Heart right ventricle (tissue), 16 donors: ENCODE results near the gene RALB. TPM values are rescaled to one million over a fixed set of nuclear protein-coding genes. Genes with fewer than 3 reads are reported as not detected.

Experiments
- ATAC-seq, 8 donors: fragments of 200-7000 bp; cut with Tn5 transposase; one replicate each; pipeline ENCODE4 v1.9.1; 2020; ENCODE audit warnings: mild to moderate bottlenecking in 8 of 8, moderate library complexity in 8 of 8, moderate number of reproducible peaks in 1 of 8
- DNase-seq, 2 donors: peaks; one replicate each; pipeline ENCODE4 v3.0.0-alpha.2; 2020
- H3K27ac ChIP-seq, 10 donors: fragments of 200-600 bp; sonication (generic) in 2 of 10; one replicate each; pipeline versions ENCODE4 v1.5.0 to v1.8.0; 2020 to 2022; ENCODE audit warnings: mild to moderate bottlenecking in 3 of 10
- H3K27me3 ChIP-seq, 7 donors: fragments of 200-600 bp; one replicate each; pipeline ENCODE4 v1.8.0; 2021 to 2022; ENCODE audit warnings: mild to moderate bottlenecking in 2 of 7
- H3K36me3 ChIP-seq, 9 donors: fragments of 200-600 bp; sonication (generic) in 1 of 9; one replicate each; pipeline versions ENCODE4 v1.5.0 to v1.8.0; 2020 to 2022; ENCODE audit warnings: mild to moderate bottlenecking in 2 of 9
- H3K4me1 ChIP-seq, 9 donors: fragments of 200-600 bp; sonication (generic) in 1 of 9; one replicate each; pipeline versions ENCODE4 v1.5.0 to v1.8.0; 2020 to 2022; ENCODE audit warnings: mild to moderate bottlenecking in 4 of 9
- H3K4me3 ChIP-seq, 10 donors: fragments of 200-600 bp; sonication (generic) in 2 of 10; one replicate each; pipeline versions ENCODE4 v1.5.0 to v1.8.0; 2020 to 2022; ENCODE audit warnings: mild to moderate bottlenecking in 7 of 10, moderate library complexity in 2 of 10
- H3K9me3 ChIP-seq, 11 donors: fragments of 200-600 bp in 10 of 11; sonication (generic) in 2 of 11; one replicate each; pipeline versions ENCODE4 v1.5.0 to v1.8.0; 2013 to 2022; ENCODE audit warnings: mild to moderate bottlenecking in 2 of 11, control low read depth in 1 of 11, moderate library complexity in 1 of 11
- WGBS, 2 donors: extraction: QIAGEN DNeasy Blood & Tissue Kit; methylation state at CpG; one replicate each; pipeline ENCODE4 v1.1.7; 2013; ENCODE audit warnings: inconsistent platforms in 1 of 2; 5-methylcytosine and 5-hydroxymethylcytosine counted together
- intact Hi-C, 10 donors: fragments of 100-400 bp; cut with DNase I; formaldehyde crosslinking; loops; one replicate each; pipeline versions ENCODE4 v1.11.1 to v1.14.2; 2022
- polyA plus RNA-seq, 2 donors: library from polyadenylated mRNA; stranded (reverse); fragments of 200-250 nt; gene quantifications; one replicate each; pipeline ENCODE4 v1.2.3, GENCODE V29; 2013
- total RNA-seq, 10 donors: library from RNA; stranded (reverse); fragmentation: NEBNext Ultra II Directional in 3 of 10; extraction: Animal tissue kit (Norgen Biotek cat#: 25700) in 3 of 10; gene quantifications; one replicate each; pipeline versions ENCODE4 v1.2.1 to v1.2.4, GENCODE V29; 2021 to 2023
- TF ChIP-seq, protein P1 (sequence below), 9 donors: fragments of 200-600 bp; sonication (generic) in 2 of 9; IDR thresholded peaks; one replicate each; pipeline versions ENCODE4 v1.5.0 to v1.8.0; 2021 to 2022; ENCODE audit warnings: antibody characterized with exemption in 9 of 9, mild to moderate bottlenecking in 5 of 9, moderate library complexity in 1 of 9
- donor health status: Arrhythmogenic right ventricular cardiomyopathy.
- donor health status: ischemic (EF 13 %, LVEDD 7.1; RV severe dilation, severe dysfunction).
- donor health status: healthy with polysubstance abuse.
- donor health status: DM: no; HTN: yes; CAD: no.
- donor health status: DM: no; HTN: no; CAD: no.
- donor health status: ischemic (EF 25% LVEDD 6.9; RV normal size, moderate dysfunction).
- donor health status: ischemic (EF 25% LVEDD 5.7; RV mildly dilated, moderate dysfunction).
- donor health status: healthy.
- donor health status: DM: yes; HTN: yes; CAD: no.
- donor health status: Ischemic cardiomyopathy.
- donor health status: ischemic (EF 35%, LVEDD 5.7; RV mildly dilated, moderate dysfunction).
- donor health status: nonischemic (EF 11% LVEDD 7.7; RV severe dilation, severe dysfunction).
- donor health status: DM: yes; HTN: yes; CAD: no.
- donor health status: PGD.
- donor health status: ischemic (EF 29% LVEDD 5.4; RV normal size, mild dysfunction).
- donor health status: nonischemic (EF 23%, LVEDD 6.1; RV moderate dilation, normal function).

The RALB gene
- total and polyA plus RNA-seq, 12 donors, result 21.9 to 68.1 (median 45.0) TPM

- peak in 1 of 8 donors; percentile 36 for ATAC-seq
- 47 to 49% methylated on average over 2 of the region's 2 CpGs for WGBS, 2 donors
- H3K4me1 ChIP-seq, result peaks cover 0 to 61% (median 36%) of the 10 kb centered on the region in 9 donors
- no peaks in the 10 kb centered on the region for H3K9me3 ChIP-seq
- intact Hi-C loops, result no loop called here
- TF ChIP-seq, protein P1, sequence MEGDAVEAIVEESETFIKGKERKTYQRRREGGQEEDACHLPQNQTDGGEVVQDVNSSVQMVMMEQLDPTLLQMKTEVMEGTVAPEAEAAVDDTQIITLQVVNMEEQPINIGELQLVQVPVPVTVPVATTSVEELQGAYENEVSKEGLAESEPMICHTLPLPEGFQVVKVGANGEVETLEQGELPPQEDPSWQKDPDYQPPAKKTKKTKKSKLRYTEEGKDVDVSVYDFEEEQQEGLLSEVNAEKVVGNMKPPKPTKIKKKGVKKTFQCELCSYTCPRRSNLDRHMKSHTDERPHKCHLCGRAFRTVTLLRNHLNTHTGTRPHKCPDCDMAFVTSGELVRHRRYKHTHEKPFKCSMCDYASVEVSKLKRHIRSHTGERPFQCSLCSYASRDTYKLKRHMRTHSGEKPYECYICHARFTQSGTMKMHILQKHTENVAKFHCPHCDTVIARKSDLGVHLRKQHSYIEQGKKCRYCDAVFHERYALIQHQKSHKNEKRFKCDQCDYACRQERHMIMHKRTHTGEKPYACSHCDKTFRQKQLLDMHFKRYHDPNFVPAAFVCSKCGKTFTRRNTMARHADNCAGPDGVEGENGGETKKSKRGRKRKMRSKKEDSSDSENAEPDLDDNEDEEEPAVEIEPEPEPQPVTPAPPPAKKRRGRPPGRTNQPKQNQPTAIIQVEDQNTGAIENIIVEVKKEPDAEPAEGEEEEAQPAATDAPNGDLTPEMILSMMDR (IDR thresholded peaks at IDR 0.05), result no peak
- peaks cover 0 to 96% (median 0%) of the 10 kb centered on the region in 9 donors for H3K36me3 ChIP-seq
- no peaks in the 10 kb centered on the region for H3K27me3 ChIP-seq
- no peak overlapping the region for H3K4me3 ChIP-seq
- H3K27ac ChIP-seq, result peak overlapping the region in 2 of 10 donors; percentile 31 to 66
- no peak for DNase-seq
Observed at GRCh38 chr2:120290737-120291136, 38.1 kb downstream of the RALB start.

DNA sequence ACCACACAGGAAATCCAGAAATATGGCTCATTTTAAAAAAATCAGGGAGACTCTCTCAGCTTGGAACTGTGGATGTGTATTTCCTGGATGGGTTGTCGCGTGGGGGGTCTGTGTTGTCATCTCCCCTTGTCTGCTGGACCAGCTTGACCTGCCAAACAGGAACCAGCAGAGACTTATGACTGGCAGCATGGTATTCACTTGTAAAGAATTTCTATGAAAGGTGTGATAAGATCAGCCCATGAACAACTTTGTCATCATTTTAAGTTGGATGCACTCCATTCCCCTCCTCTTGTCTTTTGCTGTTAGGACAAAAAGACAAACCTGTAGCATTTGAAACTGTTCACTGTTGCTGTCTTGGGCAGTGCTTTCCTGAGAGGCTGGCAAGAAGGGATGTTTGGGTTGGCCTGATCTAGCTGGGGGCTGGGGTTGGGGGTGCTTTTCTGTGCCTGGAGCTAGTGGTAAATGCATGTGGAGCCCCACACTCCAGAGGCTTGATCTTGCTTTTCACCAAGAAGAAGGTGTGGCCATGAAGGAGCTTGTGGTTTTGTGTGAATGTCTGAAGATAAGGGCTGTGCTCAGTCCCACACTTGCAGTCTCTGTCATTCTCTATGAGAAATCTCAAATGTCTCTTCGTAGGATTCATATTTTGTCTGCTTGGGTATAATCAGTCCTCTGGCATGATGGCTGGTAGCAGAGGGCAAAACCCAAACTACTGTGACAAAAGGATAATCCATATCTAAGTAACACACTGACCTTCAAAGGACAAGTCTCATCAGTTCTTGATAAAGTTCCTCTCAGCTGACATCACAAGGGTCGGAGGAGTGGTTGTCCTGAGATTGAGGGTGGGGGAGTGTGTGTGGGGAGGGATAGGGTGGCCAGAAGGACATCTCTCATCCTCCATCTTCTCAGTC, 39.0 kb downstream of the RALB start:
- H3K4me1 ChIP-seq, result peaks cover 0 to 57% (median 32%) of the 10 kb centered on the region in 9 donors
- H3K4me3 ChIP-seq, result no peak overlapping the region
- peak in 5 of 8 donors; percentile 41 to 82 (median 56) for ATAC-seq
- H3K36me3 ChIP-seq, result peaks cover 0 to 98% (median 0%) of the 10 kb centered on the region in 9 donors
- peak overlapping the region in 2 of 10 donors; percentile 3 to 66 for H3K27ac ChIP-seq
- intact Hi-C loops, result no loop called here
- peak in 1 of 2 donors; percentile 18 for DNase-seq
- no peaks in the 10 kb centered on the region for H3K9me3 ChIP-seq
- TF ChIP-seq, protein P1 (IDR thresholded peaks at IDR 0.05), result no peak
- 64 to 65% methylated on average over 4 of the region's 4 CpGs for whole genome bisulfite sequencing, 2 donors
- no peaks in the 10 kb centered on the region for H3K27me3 ChIP-seq

GRCh38 chr2:120293096-120294007, 40.7 kb downstream of the RALB start:
- DNase-seq (no peak), ATAC-seq (no peak)
- WGBS, 2 donors, result 66 to 74% methylated on average over 5 of the region's 5 CpGs
- no peak overlapping the region for H3K4me3 ChIP-seq
- no peaks in the 10 kb centered on the region for H3K9me3 ChIP-seq
- H3K4me1 ChIP-seq, result peaks cover 0 to 48% (median 30%) of the 10 kb centered on the region in 9 donors
- TF ChIP-seq, protein P1 (IDR thresholded peaks at IDR 0.05), result no peak
- no peaks in the 10 kb centered on the region for H3K27me3 ChIP-seq
- intact Hi-C loops, result no loop called here
- H3K36me3 ChIP-seq, result peaks cover 0 to 97% (median 0%) of the 10 kb centered on the region in 9 donors
- H3K27ac ChIP-seq, result peak overlapping the region in 3 of 10 donors; percentile 5 to 66 (median 26)

DNA sequence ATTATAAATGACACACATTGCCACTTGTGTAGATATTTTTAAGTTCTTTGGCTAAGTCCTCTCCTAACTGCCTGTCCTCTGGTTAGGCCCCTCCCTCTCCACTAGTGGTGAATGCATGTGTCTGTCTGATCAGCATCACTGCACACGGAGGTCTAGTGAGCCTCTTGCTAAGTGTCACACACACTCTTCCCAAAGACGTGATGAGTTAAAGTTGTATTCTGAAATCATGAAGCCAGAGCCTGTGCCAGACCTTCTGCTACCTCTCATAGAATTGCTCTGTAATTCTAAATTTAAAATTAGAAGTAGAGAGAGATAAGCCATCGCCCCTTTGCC, 41.3 kb downstream of the RALB start:
- WGBS, 2 donors, result 37 to 50% methylated on average over 3 of the region's 3 CpGs
- peak in 6 of 8 donors; percentile 47 to 90 (median 70) for ATAC-seq
- TF ChIP-seq, protein P1 (IDR thresholded peaks at IDR 0.05), result no peak
- Histone ChIP-seq H3K4me3 (no peak overlapping the region), H3K27me3 (no peaks in the 10 kb centered on the region), H3K36me3 (peaks cover 0 to 97% (median 0%) of the 10 kb centered on the region in 9 donors), H3K4me1 (peaks cover 0 to 48% (median 30%) of the 10 kb centered on the region in 9 donors), H3K27ac (peak overlapping the region in 1 of 10 donors; percentile 66), H3K9me3 (no peaks in the 10 kb centered on the region)
- intact Hi-C loops, result no loop called here
- DNase-seq, result no peak
